Measurements from ENCODE around the gene GOLGA5. TPM values are rescaled to one million over a fixed set of nuclear protein-coding genes. Genes with fewer than 3 reads are reported as not detected.

GOLGA5 gene
- total and polyA plus RNA-seq, 4 donors, result 25.4 to 33.6 (median 32.3) TPM

Other genes starting within 250 kb of the GOLGA5 start
- gene LGMN, start 45.7 kb upstream of the GOLGA5 start, total RNA-seq, result 100 to 1,000 TPM in 1 of 2 donors, 10 to 100 TPM in 1; 90.0 to 164 TPM
- gene LGMN, start 45.7 kb upstream of the GOLGA5 start, polyA plus RNA-seq, result 100 to 1,000 TPM in 1 of 2 donors, 10 to 100 TPM in 1; 86.0 to 106 TPM
- not detected for gene CHGA, start 128.8 kb downstream of the GOLGA5 start, total RNA-seq
- gene CHGA, start 128.8 kb downstream of the GOLGA5 start, polyA plus RNA-seq, result 1 to 10 TPM in 1 of 2 donors, under 1 TPM in 1; 0.13 to 4.8 TPM

Data from aorta (tissue), 4 donors.